GM21423 (cell line): Measurements from ENCODE around the gene RSKR.
"Not testable (repeated sequence)": the region's sequence is repeated elsewhere in the genome, so short reads cannot be mapped to it uniquely, and the experiment has no call there.

Experiments
- ATAC-seq: cut with Tn5 transposase; IDR thresholded peaks from one replicate; pipeline ENCODE4 v1.9.1; 2021; ENCODE audit warnings: mild to moderate bottlenecking, moderate library complexity; ENCODE audit not compliant: unreplicated experiment

The RSKR gene

DNA sequence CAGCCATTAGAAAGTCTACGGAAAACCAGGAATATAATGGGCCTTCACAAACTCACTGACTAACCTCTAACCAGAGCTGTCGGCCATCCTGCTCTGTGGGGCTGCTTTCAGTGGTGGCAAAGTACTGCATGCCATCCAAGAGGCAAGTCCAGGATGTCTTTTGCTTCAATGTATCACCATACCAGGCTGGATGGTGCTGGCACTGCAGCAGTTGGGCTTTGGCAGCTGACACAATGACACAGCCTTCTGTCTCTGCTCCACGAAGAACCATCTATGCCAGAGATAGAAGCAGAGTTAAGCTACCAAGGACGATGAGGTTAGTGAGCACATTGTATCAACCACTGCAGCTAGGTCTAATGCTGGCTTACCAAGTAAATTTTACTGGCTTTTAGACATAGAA lies 9.7 kb upstream of the RSKR start:
- no peak for ATAC-seq

GRCh38 chr17:28622186-28622585 lies 8.2 kb upstream of the RSKR start:
- ATAC-seq: no peak

DNA sequence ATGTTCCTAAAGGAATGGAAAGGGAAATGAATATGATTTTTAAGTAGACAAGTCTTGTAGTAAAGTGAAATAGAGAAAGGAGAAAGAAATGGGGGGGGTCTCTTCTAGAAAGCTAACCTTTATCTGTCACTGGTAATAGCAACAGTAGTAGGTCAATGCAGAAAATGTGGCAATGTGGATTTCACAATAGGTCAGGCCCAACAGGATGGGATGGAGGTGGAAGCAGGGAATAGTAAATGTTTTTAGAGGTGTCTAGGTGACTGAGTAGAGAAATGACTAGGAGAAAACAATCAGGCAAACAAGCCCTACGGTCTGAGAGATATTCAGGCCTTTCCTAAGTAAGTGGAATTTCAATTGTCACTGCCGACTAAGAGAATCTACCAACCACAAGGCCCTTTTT lies 6.0 kb upstream of the RSKR start:
- ATAC-seq: no peak

DNA sequence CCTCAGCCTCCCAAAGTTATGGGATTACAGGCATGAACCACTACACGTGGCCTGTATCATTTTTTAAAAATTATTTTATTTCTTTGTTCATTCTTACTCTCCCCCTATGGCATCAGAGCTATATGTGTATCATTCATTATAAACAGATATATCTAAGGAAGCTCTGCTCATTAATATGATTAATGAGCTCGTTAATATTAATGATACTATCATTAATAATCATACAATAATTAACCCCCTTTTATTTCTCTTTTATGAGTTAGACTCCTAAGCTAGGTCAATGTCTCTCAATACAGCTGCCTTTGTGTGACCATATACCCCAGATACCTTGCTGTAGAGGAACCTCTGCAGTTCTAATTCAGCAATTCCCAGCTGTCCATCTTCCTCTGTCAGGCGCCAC lies 4.5 kb upstream of the RSKR start:
- ATAC-seq: no peak

- ATAC-seq: no peak
Measured at GRCh38 chr17:28616281-28616680, 2.3 kb upstream of the RSKR start.

DNA sequence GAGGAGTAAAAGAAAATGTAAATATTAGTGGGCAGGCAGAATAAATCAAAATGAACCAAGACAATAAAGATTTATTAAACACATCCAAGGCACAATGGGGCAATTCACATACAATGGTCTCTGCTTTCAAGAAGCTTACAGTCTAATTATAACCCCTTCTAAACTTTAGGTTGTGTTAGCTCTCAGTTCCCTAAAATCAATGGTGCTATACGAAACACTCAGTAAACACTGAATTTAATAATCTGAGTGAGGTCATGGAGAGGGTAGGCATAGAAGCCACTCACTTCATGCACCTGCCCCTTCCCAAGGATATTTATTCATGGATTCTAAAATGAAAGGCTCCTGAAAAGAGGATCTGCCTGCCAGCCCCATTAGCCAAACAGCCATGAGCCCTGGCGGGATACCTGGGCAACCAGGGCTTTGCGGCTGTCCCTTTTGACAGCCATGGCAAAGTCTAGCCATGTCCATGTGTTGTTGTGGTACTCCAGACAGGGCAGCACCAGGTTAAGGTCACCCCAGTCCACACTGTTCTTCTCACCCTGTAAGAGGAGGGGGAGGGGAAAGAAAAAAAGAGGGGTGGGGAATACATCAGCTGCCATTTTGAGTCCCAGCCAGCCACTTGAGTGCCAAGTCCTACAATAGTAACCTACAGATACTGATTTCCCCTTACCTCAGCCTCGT lies 1.4 kb upstream of the RSKR start:
- no peak for ATAC-seq

GRCh38 chr17:28612936-28613872 lies 781 bp downstream of the RSKR start:
- no peak for ATAC-seq

DNA sequence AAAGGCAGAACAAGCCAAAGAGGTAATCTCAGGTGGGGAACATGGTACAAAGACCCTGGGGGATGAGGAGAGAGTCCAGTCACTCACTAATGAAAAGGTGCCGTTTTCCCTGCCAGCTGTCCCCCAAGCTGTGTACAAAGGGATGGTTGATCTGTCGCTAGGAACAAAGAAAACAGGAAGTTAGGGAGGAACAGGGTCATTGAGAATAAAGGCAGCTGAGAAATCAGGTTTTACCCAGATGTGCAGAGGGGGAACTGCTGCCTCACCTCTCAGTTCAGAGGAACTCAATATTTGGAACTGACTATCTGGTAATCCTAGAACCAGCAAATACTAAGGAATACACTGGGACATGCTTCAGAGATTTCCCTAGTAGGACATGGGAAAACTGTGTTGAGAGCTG lies 1.5 kb downstream of the RSKR start:
- ATAC-seq: no peak

DNA sequence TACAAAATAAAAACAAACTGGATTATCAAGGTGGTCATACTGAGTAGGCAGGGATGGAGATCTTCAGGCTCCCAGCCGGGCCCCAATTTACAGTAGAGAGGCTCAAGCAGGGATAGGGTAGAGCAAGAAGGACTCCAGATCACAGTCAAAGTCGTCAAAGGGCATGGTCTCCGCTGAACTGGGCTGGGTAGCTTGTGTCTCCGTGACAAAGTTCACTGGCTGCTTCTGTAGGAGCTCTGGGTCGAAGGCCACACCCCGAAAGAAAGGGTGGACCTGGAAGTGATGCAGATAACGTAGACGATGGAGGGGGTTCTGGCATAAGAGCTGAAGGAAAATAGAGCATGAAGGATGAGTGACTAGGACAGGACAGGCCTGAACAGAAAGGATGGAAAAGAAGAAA lies 3.6 kb downstream of the RSKR start:
- ATAC-seq: no peak

GRCh38 chr17:28604031-28604430 lies 10.0 kb downstream of the RSKR start:
- ATAC-seq: not testable (repeated sequence)

GRCh38 chr17:28599311-28600184 lies 14.4 kb downstream of the RSKR start:
- peak; percentile 29 for ATAC-seq

GRCh38 chr17:28598799-28599310 lies 15.1 kb downstream of the RSKR start, which contains the start of gene SPAG5:
TSS of gene SPAG5 (minus strand) at chr17:28599025. CDS start at chr17:28598946, 79 bp downstream.
- peak; percentile 88 for ATAC-seq

GRCh38 chr17:28598389-28598788 lies 15.6 kb downstream of the RSKR start:
- no peak for ATAC-seq

GRCh38 chr17:28597606-28598383 lies 16.2 kb downstream of the RSKR start:
- no peak for ATAC-seq

DNA sequence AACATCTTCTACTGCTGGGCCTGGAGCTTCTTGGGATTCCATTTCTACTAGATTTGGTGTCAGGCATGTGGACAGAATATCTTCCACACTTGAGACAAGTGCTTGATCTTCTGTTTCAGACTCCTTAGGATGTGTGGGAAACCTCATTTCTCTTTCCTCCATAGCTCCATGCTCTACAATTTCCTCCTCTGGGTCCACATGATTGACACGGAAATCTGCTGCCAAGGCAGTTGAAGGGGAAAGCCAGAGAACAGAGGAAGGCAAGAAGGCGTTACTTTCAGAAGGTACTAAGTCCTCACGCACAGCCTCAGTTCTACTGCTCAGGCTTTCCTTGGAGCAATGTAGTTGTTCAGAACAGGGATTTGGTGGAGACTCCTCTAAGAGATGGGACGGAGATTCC lies 21.7 kb downstream of the RSKR start:
- ATAC-seq: no peak

- ATAC-seq: no peak
Measured at GRCh38 chr17:28585851-28586250, 28.1 kb downstream of the RSKR start.

DNA sequence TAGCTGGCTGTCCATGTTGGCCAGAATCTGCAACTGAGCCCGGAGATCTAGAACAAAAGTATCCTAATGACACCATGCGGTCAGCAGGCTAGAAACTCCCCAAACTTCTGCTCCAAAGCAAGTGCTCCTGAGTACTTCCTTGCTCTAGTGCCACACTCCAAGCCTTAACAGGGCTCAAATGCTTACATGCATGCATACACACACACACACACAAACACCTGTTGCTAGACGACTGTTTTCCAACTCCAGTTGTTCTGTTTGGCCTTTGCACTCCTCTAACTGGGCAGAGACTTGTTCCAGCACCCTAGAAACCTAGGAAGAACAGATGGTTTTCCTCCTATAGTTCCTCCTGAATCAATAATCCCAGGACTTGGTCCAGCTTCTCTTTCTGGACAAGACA lies 29.6 kb downstream of the RSKR start:
- no peak for ATAC-seq

DNA sequence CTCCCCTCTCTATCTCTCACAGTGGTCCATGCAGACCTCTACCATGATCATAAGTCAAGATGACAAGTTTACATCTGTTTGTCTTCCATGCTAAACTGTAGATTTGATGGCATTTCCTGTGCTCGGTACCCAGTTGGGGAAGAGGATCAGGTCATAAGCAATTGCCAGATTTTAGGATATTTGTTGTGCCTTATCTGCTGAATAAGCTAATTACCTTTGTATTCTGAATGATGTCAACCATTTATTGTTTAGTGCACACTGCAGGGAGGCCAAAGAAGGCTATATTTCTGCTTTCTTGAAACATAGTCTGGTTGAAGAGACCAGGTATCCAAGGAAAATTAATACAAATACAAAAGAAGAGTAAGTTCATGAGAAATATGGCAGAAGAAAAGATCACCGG lies 31.5 kb downstream of the RSKR start:
- ATAC-seq: no peak

DNA sequence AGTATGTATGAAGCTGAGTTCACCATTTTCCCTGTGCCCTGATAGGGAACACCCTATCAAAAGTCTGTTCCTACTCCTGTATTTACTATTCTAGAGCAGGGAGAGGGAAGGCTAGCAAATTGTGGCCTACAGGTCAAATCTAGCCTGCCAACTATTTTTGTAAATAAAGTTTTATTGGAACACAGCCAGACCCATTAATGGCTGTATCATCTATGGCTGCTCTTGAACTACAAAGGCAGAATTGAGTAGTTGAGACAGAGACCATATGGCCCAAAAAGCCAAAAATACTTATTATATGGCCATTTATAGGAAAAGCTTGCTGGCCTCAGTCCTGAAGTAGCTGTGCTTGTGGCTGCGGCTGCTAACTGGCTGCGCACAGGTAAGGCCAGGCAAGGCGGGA lies 33.0 kb downstream of the RSKR start:
- no peak for ATAC-seq

- no peak for ATAC-seq
Measured at GRCh38 chr17:28579526-28579925, 34.5 kb downstream of the RSKR start.
